Aorta (tissue), 5 donors: Measurements from ENCODE around the gene PGAP1. TPM values are rescaled to one million over a fixed set of nuclear protein-coding genes. Genes with fewer than 3 reads are reported as not detected.

Experiments used
- ATAC-seq: fragments of 200-7000 bp; cut with Tn5 transposase; one replicate; pipeline ENCODE4 v1.9.1; 2022; ENCODE audit warnings: moderate library complexity; ENCODE audit not compliant: low FRiP score
- DNase-seq, 2 donors: peaks; one replicate each; pipeline ENCODE4 v3.0.0-alpha.2; 2020
- H3K27ac ChIP-seq, 2 donors: one replicate each; pipeline ENCODE4 v1.5.1; 2013; ENCODE audit warnings: low read length in 2 of 2, mild to moderate bottlenecking in 2 of 2, moderate library complexity in 2 of 2, control low read depth in 1 of 2, inconsistent platforms in 1 of 2, low read depth in 1 of 2
- H3K27me3 ChIP-seq, 2 donors: one replicate each; pipeline ENCODE4 v1.6.1; 2013; ENCODE audit warnings: control low read depth in 1 of 2, low read length in 1 of 2, mild to moderate bottlenecking in 1 of 2, moderate library complexity in 1 of 2; ENCODE audit not compliant: insufficient read depth in 2 of 2, control insufficient read depth in 1 of 2
- H3K36me3 ChIP-seq, 2 donors: one replicate each; pipeline ENCODE4 v1.6.1; 2013; ENCODE audit warnings: control low read depth in 1 of 2, low read length in 1 of 2, mild to moderate bottlenecking in 1 of 2; ENCODE audit not compliant: insufficient read depth in 2 of 2, control insufficient read depth in 1 of 2
- H3K4me1 ChIP-seq, 2 donors: one replicate each; pipeline ENCODE4 v1.6.1; 2013; ENCODE audit warnings: low read length in 2 of 2, control low read depth in 1 of 2, mild to moderate bottlenecking in 1 of 2, moderate library complexity in 1 of 2; ENCODE audit not compliant: insufficient read depth in 2 of 2, control insufficient read depth in 1 of 2
- H3K4me3 ChIP-seq, 2 donors: one replicate each; pipeline ENCODE4 v1.5.1; 2013; ENCODE audit warnings: low read length in 2 of 2, control low read depth in 1 of 2, mild to moderate bottlenecking in 1 of 2
- H3K9me3 ChIP-seq: one replicate; pipeline ENCODE4 v1.6.1; 2013; ENCODE audit warnings: mild to moderate bottlenecking, low read length; ENCODE audit not compliant: control insufficient read depth
- WGBS, 2 donors: extraction: QIAGEN DNeasy Blood & Tissue Kit; methylation state at CpG; one replicate each; pipeline ENCODE4 v1.1.7; 2013; 5-methylcytosine and 5-hydroxymethylcytosine counted together
- intact Hi-C, 2 donors: fragments of 100-400 bp; cut with DNase I; formaldehyde crosslinking; loops; one replicate each; pipeline versions ENCODE4 v1.14.2 to v1.15.0; 2022
- polyA plus RNA-seq, 2 donors: library from polyadenylated mRNA; stranded (reverse); fragments of 200-250 nt; gene quantifications; one replicate each; pipeline ENCODE4 v1.2.3, GENCODE V29; 2013
- total RNA-seq, 2 donors: library from RNA; stranded (reverse); fragmentation: NEBNext Ultra II Directional; extraction: Animal tissue kit (Norgen Biotek cat#: 25700); gene quantifications; one replicate each; pipeline ENCODE4 v1.2.1, GENCODE V29; 2021
- donor health status: healthy with polysubstance abuse.
- donor health status: Bipolar disorder and iron deficiency.
- donor health status: DM: no; HTN: no; CAD: no.
- donor health status: DM: no; HTN: no; CAD: no.
- donor health status: DM: yes; HTN: yes; CAD: no.

The PGAP1 gene
- total and polyA plus RNA-seq, 4 donors: 1.4 to 10.9 (median 6.0) TPM

DNA sequence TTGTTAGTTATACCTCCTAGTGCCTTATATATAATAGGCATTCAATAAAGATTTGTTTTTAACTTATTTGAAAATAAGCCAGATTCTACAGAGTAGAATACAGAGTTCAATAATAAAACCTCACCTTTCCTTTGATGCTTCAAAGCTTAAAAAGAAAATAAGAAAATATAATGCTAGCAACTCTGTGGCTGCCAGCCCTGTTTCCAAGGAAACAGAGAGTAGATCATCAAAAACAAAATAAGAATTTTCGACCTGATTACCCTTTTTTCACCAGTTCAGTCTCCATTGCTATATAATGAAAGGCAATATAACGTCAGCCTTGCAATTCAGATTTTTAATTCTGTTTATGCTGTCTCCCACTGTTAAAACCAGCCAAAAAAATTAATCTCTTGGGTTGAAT is 8.9 kb upstream of the PGAP1 start:
- H3K36me3 ChIP-seq: no peaks in the 10 kb centered on the region
- no peaks in the 10 kb centered on the region for H3K27me3 ChIP-seq
- DNase-seq (no peak), ATAC-seq (no peak)
- no peaks in the 10 kb centered on the region for H3K9me3 ChIP-seq
- no peak overlapping the region for H3K4me3 ChIP-seq
- H3K27ac ChIP-seq: no peak overlapping the region
- H3K4me1 ChIP-seq: no peaks in the 10 kb centered on the region
- intact Hi-C loops: no loop called here
- 69 to 71% methylated on average over 2 of the region's 2 CpGs for WGBS, 2 donors

DNA sequence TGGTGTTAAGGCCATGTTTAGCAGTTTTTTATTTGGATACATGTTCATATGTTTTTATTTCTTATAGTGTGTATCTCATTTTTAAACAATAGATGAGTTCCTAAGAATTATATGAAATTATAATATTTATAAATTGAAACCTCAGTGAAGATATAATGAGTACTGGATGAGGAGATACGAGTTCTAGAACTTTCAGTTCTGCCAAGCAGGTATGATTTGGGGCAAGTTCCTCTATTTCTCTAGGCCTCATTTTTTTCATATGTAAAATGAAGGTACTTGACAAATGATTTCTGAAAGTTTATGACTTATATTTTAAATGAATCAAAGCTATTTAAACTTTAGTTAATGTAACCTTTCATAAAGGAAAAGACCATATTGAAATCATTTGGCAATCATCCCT is 8.2 kb upstream of the PGAP1 start:
- no peaks in the 10 kb centered on the region for H3K9me3 ChIP-seq
- DNase-seq (no peak), ATAC-seq (no peak)
- H3K27ac ChIP-seq: no peak overlapping the region
- H3K4me1 ChIP-seq: no peaks in the 10 kb centered on the region
- H3K27me3 ChIP-seq: no peaks in the 10 kb centered on the region
- WGBS, 2 donors: 96 to 97% methylated on average over 1 of the region's 1 CpG
- H3K36me3 ChIP-seq: no peaks in the 10 kb centered on the region
- no peak overlapping the region for H3K4me3 ChIP-seq
- intact Hi-C loops: no loop called here

DNA sequence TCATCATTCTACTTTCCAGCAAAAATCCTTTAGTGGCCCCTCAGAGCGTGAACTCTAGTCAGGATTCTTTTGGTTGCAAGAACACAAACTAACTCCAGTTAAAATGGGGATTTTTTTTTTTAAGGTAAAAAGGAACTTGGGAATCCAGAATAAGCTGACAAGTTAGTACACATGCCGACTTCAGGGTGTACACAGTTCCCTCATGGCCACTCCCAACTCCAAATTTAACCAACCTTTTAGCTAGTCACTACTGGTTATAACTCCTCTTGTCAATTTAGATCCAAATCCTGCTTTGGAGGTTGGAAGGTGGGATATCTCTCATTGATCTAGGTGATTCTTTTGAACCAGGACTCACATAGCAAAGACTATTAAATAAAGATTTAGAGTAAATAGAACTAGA is 5.0 kb upstream of the PGAP1 start:
- intact Hi-C loops: no loop called here
- no peaks in the 10 kb centered on the region for H3K4me1 ChIP-seq
- no peak overlapping the region for H3K27ac ChIP-seq
- no peaks in the 10 kb centered on the region for H3K27me3 ChIP-seq
- 86 to 88% methylated on average over 2 of the region's 2 CpGs for WGBS, 2 donors
- no peaks in the 10 kb centered on the region for H3K9me3 ChIP-seq
- ATAC-seq: no peak
- no peak for DNase-seq
- no peaks in the 10 kb centered on the region for H3K36me3 ChIP-seq
- H3K4me3 ChIP-seq: no peak overlapping the region

DNA sequence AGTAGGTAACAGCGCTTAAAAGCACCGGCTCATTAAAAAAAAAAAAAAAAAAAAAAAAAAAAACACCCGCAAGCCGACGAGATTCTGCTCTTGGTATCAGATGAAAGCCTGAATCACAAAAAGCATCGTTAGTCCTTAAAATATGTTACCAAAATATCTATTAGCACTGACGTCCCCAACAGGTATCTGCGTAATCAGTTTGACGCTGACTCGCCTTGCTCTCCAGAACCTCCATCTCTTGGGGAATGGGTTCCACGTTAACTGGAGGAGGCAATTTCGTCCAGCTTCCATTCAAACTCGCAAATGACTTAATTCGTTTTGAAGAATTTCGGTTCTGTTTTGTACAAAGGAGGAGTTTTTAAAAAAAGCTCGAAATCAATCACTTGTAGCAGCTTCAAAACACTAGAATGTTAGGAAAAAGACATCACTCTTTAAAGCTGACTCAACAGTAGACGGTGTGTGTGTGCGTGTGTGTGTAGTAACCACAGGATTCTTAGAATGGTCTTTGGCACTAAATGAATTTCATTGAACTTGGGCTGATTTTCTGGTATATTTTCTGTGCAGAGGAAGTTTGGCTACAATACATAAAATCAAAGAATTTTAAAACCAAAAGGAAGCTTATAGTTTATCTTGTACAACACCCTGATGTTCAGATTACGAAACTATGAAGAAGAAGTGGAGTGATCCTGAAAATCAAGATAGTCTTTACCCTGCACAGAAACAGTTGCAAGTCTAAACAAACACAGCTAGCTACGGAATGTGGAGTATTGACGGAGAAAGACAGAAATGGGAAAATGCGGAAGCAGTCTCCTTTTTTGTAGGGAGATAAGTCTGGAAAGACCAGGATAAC is 1.1 kb upstream of the PGAP1 start:
- Histone ChIP-seq H3K4me3 (peak overlapping the region; percentile 63 to 76), H3K27ac (peak overlapping the region in 1 of 2 donors; percentile 34), H3K27me3 (no peaks in the 10 kb centered on the region), H3K4me1 (no peaks in the 10 kb centered on the region), H3K9me3 (no peaks in the 10 kb centered on the region), H3K36me3 (no peaks in the 10 kb centered on the region)
- intact Hi-C loops: no loop called here
- WGBS, 2 donors: 10% methylated on average over 22 of the region's 22 CpGs
- ATAC-seq (no peak), DNase-seq (no peak)

DNA sequence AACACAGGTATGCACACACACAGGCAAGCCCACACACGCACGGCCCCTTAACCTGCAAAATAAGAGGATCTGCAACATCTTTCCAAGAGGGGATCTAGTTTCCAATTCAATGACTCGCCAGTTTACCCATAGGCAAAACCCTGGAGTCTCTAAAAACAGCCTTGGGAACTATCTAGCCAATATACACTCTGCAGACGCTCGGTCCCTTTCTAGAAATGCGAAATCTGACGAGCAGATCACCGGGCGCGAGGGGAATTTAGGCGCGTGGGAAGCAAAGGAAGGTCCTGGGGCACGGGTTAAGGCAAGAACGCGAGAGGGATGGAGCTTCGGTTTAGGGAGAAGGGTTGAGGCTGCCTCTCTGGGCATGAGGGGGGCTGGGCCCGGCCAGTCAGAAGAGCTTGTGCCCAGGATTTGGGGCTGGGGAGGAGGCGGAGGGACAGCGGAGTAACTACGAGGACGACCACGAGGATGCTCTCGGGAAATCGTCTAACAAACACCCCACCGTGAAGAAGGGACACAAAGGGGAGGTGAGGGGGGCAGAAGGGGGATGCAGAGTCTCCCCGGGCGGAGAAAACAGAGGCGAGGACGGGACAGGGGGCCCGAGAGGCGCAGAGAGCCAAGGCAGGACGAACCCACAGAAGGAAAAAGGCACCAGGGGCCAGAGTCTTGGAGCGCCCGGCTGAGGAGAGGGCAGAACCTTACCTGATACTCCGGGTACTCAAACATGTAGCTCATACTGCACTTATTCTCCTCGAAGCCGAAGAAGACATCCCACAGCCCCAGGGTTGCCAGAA is 542 bp downstream of the PGAP1 start:
- no peaks in the 10 kb centered on the region for H3K9me3 ChIP-seq
- peak; percentile 68 for ATAC-seq
- H3K4me3 ChIP-seq: peak overlapping the region; percentile 51 to 63
- H3K4me1 ChIP-seq: no peaks in the 10 kb centered on the region
- no peaks in the 10 kb centered on the region for H3K36me3 ChIP-seq
- DNase-seq: peak; percentile 47 to 75
- WGBS, 2 donors: 0% methylated on average over 37 of the region's 37 CpGs
- intact Hi-C loops: no loop called here
- peak overlapping the region in 1 of 2 donors; percentile 29 for H3K27ac ChIP-seq
- H3K27me3 ChIP-seq: no peaks in the 10 kb centered on the region

DNA sequence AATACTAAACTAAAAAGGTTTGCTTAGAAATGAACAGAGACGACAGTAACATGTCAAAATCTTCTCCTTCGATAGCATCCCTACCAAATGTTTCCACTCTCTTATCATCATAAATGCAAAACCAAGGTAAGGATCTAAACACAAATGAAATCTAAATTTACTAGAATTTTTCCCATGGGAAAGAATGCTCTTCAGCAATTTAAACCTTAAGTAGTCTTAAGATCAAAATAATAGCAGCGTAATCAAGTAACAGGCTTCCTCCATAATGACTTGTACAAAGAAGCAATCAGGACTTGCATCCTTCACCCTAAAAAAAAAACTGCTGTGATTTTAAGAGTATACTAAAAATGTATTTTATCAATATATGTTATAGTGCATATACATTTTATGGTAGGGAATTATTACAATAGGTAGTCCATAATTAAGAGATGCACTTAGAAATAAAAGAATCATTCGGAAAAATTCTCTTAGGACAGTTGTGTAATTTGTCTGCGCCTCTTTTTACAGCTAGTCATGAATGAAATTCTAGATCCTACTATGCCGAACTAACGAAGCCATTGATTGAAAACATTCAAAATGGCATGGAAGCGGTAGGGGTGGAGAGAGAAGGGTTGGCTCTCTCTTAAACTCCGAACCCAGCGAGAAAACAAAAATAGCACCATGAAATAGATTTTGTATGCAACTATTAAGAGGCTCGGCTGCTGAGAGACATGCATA is 1.3 kb downstream of the PGAP1 start:
- intact Hi-C loops: no loop called here
- Histone ChIP-seq H3K27ac (no peak overlapping the region), H3K36me3 (no peaks in the 10 kb centered on the region), H3K4me1 (no peaks in the 10 kb centered on the region), H3K4me3 (peak overlapping the region; percentile 51 to 63), H3K27me3 (no peaks in the 10 kb centered on the region), H3K9me3 (no peaks in the 10 kb centered on the region)
- WGBS, 2 donors: 20 to 23% methylated on average over 11 of the region's 11 CpGs
- ATAC-seq: no peak
- no peak for DNase-seq

DNA sequence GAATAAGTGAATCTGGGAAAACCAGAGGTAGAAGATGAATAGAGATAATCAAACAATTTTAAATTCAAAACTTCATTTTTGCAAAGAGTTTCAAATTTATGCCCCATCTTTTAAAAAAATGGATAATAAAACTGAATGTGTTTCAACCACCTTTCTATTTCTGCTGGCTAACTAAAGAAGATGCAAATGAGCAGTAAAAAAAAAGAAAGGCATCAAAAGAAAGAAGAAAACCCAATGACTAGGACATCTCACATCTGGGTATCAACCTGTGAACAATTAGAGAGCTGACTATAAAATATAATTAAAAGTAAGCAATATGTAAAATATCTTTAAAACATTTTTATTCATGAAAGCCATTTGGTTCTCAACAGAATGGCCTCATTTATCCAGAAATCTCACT is 2.5 kb downstream of the PGAP1 start:
- ATAC-seq (no peak), DNase-seq (no peak)
- no peak overlapping the region for H3K27ac ChIP-seq
- no peaks in the 10 kb centered on the region for H3K4me1 ChIP-seq
- intact Hi-C loops: no loop called here
- no peaks in the 10 kb centered on the region for H3K36me3 ChIP-seq
- H3K27me3 ChIP-seq: no peaks in the 10 kb centered on the region
- H3K9me3 ChIP-seq: no peaks in the 10 kb centered on the region
- H3K4me3 ChIP-seq: no peak overlapping the region

DNA sequence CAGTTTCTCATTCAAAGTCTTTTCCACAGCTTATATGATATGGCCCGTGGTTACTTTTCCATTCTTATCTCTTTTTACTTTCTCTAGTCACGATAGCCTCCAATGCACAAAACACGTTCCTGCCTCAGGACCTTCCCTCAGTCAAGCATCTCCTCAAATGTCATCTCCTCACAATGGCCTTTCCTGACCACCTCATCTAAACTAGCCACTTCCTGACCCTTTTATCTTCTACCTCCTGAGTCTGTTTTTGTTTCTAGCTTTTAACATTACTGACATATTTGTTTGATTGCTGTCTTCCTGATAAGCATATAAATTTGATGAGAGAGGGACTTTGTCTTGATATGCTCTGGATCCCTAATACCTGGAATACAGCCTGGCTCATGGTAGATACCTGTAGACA is 7.6 kb downstream of the PGAP1 start:
- DNase-seq: no peak
- no peak overlapping the region for H3K27ac ChIP-seq
- H3K27me3 ChIP-seq: no peaks in the 10 kb centered on the region
- no peaks in the 10 kb centered on the region for H3K4me1 ChIP-seq
- no peaks in the 10 kb centered on the region for H3K9me3 ChIP-seq
- no peak overlapping the region for H3K4me3 ChIP-seq
- WGBS, 2 donors: 87 to 94% methylated on average over 3 of the region's 3 CpGs
- intact Hi-C loops: no loop called here
- no peaks in the 10 kb centered on the region for H3K36me3 ChIP-seq
- ATAC-seq: no peak
